GM12864 (cell line): ENCODE results near the gene TBC1D22A.

ENCODE experiments used
- DNase-seq: peaks from one replicate; pipeline ENCODE4 v3.0.0-alpha.2; 2011; ENCODE audit warnings: low read depth
- H3K4me3 ChIP-seq: 2 replicates; pipeline ENCODE4 v1.5.1; 2011; ENCODE audit warnings: mild to moderate bottlenecking, low read depth, low read length, control low read depth
- CTCF ChIP-seq: IDR thresholded peaks from 2 replicates; pipeline ENCODE4 v1.5.1; 2011; ENCODE audit warnings: low read depth, mild to moderate bottlenecking, moderate library complexity, low read length, control low read depth, inconsistent platforms; ENCODE audit errors: missing control alignments

The TBC1D22A gene

GRCh38 chr22:46863794-46864193 lies 101.3 kb downstream of the TBC1D22A start:
- no peak for DNase-seq
- H3K4me3 ChIP-seq: no peak overlapping the region
- TF ChIP-seq CTCF: no peak

GRCh38 chr22:46864314-46865051 lies 102.0 kb downstream of the TBC1D22A start:
- TF ChIP-seq CTCF: no peak
- no peak overlapping the region for H3K4me3 ChIP-seq
- DNase-seq: no peak

GRCh38 chr22:46865052-46865434 lies 102.6 kb downstream of the TBC1D22A start:
- no peak for DNase-seq
- H3K4me3 ChIP-seq: no peak overlapping the region
- no peak for TF ChIP-seq CTCF

- no peak for TF ChIP-seq CTCF
- no peak overlapping the region for H3K4me3 ChIP-seq
- DNase-seq: no peak
These were observed 103.2 kb downstream of the TBC1D22A start for GRCh38 chr22:46865642-46866041.

- no peak for TF ChIP-seq CTCF
- no peak for DNase-seq
- H3K4me3 ChIP-seq: no peak overlapping the region
These were observed 104.1 kb downstream of the TBC1D22A start for GRCh38 chr22:46866591-46866990.

GRCh38 chr22:46867106-46867505 lies 104.7 kb downstream of the TBC1D22A start:
- DNase-seq: no peak
- no peak overlapping the region for H3K4me3 ChIP-seq
- no peak for TF ChIP-seq CTCF

- H3K4me3 ChIP-seq: no peak overlapping the region
- TF ChIP-seq CTCF: no peak
- no peak for DNase-seq
These were observed 106.9 kb downstream of the TBC1D22A start for GRCh38 chr22:46869329-46869728.
